SK-N-SH (cell line): ENCODE data around the gene TLDC2.

ENCODE experiments used
- CTCF ChIP-seq: fragments of 200-600 bp; sonication (generic); IDR thresholded peaks from 2 replicates; pipeline ENCODE4 v1.6.1; 2017; ENCODE audit warnings: antibody characterized with exemption, mild to moderate bottlenecking, moderate library complexity
- EP300 ChIP-seq, 2 experiments: IDR thresholded peaks; 2 replicates each; pipeline versions ENCODE4 v1.4.0 to v1.6.1; 2012; ENCODE audit warnings: borderline replicate concordance in 1 of 2, low read depth in 1 of 2, low read length in 1 of 2
- EZH2phosphoT487 ChIP-seq: fragments of 200-600 bp; sonication (generic); IDR thresholded peaks from 2 replicates; pipeline ENCODE4 v1.6.1; 2017; ENCODE audit warnings: low read depth, mixed run types, mild to moderate bottlenecking, antibody characterized with exemption, moderate library complexity, borderline replicate concordance
- PBX3 ChIP-seq: IDR thresholded peaks from 2 replicates; pipeline ENCODE4; 2012
- POLR2AphosphoS5 ChIP-seq: IDR thresholded peaks from 2 replicates; pipeline ENCODE4 v1.6.1; 2012; ENCODE audit warnings: low read depth, low read length
- SIN3A ChIP-seq: IDR thresholded peaks from 2 replicates; pipeline ENCODE4 v1.6.1; 2012; ENCODE audit warnings: low read depth, mild to moderate bottlenecking, low read length, moderate library complexity, borderline replicate concordance
- SMC3 ChIP-seq: IDR thresholded peaks from 2 replicates; pipeline ENCODE4 v1.6.1; 2012; ENCODE audit warnings: low read depth, low read length, improper control_type of control experiment
- YY1 ChIP-seq: IDR thresholded peaks from 2 replicates; pipeline ENCODE4 v1.4.0; 2012; ENCODE audit warnings: low read depth, mild to moderate bottlenecking

- TF ChIP-seq CTCF (no peak), PBX3 (no peak), YY1 (no peak), POLR2AphosphoS5 (no peak), EZH2phosphoT487 (no peak), SIN3A (no peak), EP300 (IDR thresholded peaks at IDR 0.05; ENCODE audit: borderline replicate concordance in 1 of 2, low read depth in 1 of 2, low read length in 1 of 2) (no peak), SMC3 (no peak)
These were observed 42.0 kb downstream of the TLDC2 start for GRCh38 chr20:36917943-36918342.
